Measurements from ENCODE around the gene PROSER1.
"Not testable (repeated sequence)": the region's sequence is repeated elsewhere in the genome, so short reads cannot be mapped to it uniquely, and the experiment has no call there.

The PROSER1 gene

GRCh38 chr13:39016787-39017186 is 21.1 kb downstream of the PROSER1 start:
- Histone ChIP-seq H3K36me3 (ENCODE audit: insufficient read depth, low read length) (peaks cover 65% of the 10 kb centered on the region), H3K9me3 (ENCODE audit: low read length) (no peaks in the 10 kb centered on the region), H3K27me3 (ENCODE audit: insufficient read depth, low read length) (no peaks in the 10 kb centered on the region), H3K4me1 (ENCODE audit: insufficient read depth, low read length) (no peaks in the 10 kb centered on the region), H2AFZ (ENCODE audit: low read depth, low read length) (no peak overlapping the region), H3K4me3 (ENCODE audit: low read length) (no peak overlapping the region)

- no peaks in the 10 kb centered on the region for H3K9me3 ChIP-seq (ENCODE audit: low read length)
Observed at GRCh38 chr13:39016087-39016486, 21.8 kb downstream of the PROSER1 start.

GRCh38 chr13:39013462-39013861 is 24.4 kb downstream of the PROSER1 start:
- peaks cover 75% of the 10 kb centered on the region for H3K36me3 ChIP-seq (ENCODE audit: insufficient read depth, low read length)

More at GRCh38 chr13:39016087-39016486, 21.8 kb downstream of the PROSER1 start:
- H3K4me1 ChIP-seq (ENCODE audit: insufficient read depth, low read length): no peaks in the 10 kb centered on the region
- peaks cover 64% of the 10 kb centered on the region for H3K36me3 ChIP-seq (ENCODE audit: insufficient read depth, low read length)
- H2AFZ ChIP-seq (ENCODE audit: low read depth, low read length): no peak overlapping the region
- no peak overlapping the region for H3K4me3 ChIP-seq (ENCODE audit: low read length)
- H3K27me3 ChIP-seq (ENCODE audit: insufficient read depth, low read length): no peaks in the 10 kb centered on the region

GRCh38 chr13:39012608-39013007 is 25.3 kb downstream of the PROSER1 start:
- Histone ChIP-seq H3K27me3 (ENCODE audit: insufficient read depth, low read length) (no peaks in the 10 kb centered on the region), H3K9me3 (ENCODE audit: low read length) (no peaks in the 10 kb centered on the region), H3K4me3 (ENCODE audit: low read length) (no peak overlapping the region), H3K36me3 (ENCODE audit: insufficient read depth, low read length) (peaks cover 79% of the 10 kb centered on the region), H2AFZ (ENCODE audit: low read depth, low read length) (no peak overlapping the region), H3K4me1 (ENCODE audit: insufficient read depth, low read length) (no peaks in the 10 kb centered on the region)

More at GRCh38 chr13:39013462-39013861, 24.4 kb downstream of the PROSER1 start:
- Histone ChIP-seq H3K9me3 (ENCODE audit: low read length) (no peaks in the 10 kb centered on the region), H3K4me1 (ENCODE audit: insufficient read depth, low read length) (no peaks in the 10 kb centered on the region), H3K27me3 (ENCODE audit: insufficient read depth, low read length) (no peaks in the 10 kb centered on the region), H3K4me3 (ENCODE audit: low read length) (no peak overlapping the region), H2AFZ (ENCODE audit: low read depth, low read length) (no peak overlapping the region)

GRCh38 chr13:39006371-39007111 is 31.3 kb downstream of the PROSER1 start:
- peaks cover 30% of the 10 kb centered on the region for H3K36me3 ChIP-seq (ENCODE audit: insufficient read depth, low read length)
- not testable (repeated sequence) for H3K27me3 ChIP-seq (ENCODE audit: insufficient read depth, low read length); H3K4me1 ChIP-seq (ENCODE audit: insufficient read depth, low read length); H3K9me3 ChIP-seq (ENCODE audit: low read length); H3K4me3 ChIP-seq (ENCODE audit: low read length); H2AFZ ChIP-seq (ENCODE audit: low read depth, low read length)

DNA sequence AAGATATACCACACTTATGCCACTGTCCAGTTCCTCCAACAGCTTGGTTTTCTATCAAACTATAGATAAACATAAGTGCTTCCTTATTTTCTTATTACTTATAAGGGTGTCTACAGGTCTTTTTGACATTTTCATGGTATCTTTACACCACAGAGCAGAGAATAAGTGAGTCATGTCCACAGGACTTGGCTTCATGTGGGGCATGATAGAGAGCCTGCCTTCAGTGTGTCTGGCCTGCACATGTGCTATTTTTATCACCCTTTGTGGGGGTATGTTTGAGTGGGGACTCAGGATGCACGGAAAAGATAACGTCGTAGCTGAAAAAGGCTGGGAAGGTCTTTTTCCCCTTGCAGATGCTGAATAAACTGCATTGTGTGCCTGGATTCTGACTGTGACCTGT is 39.1 kb downstream of the PROSER1 start:
- no peaks in the 10 kb centered on the region for H3K9me3 ChIP-seq (ENCODE audit: low read length)
- H2AFZ ChIP-seq (ENCODE audit: low read depth, low read length): no peak overlapping the region
- no peak overlapping the region for H3K4me3 ChIP-seq (ENCODE audit: low read length)
- no peaks in the 10 kb centered on the region for H3K27me3 ChIP-seq (ENCODE audit: insufficient read depth, low read length)
- no peaks in the 10 kb centered on the region for H3K4me1 ChIP-seq (ENCODE audit: insufficient read depth, low read length)
- no peaks in the 10 kb centered on the region for H3K36me3 ChIP-seq (ENCODE audit: insufficient read depth, low read length)

DNA sequence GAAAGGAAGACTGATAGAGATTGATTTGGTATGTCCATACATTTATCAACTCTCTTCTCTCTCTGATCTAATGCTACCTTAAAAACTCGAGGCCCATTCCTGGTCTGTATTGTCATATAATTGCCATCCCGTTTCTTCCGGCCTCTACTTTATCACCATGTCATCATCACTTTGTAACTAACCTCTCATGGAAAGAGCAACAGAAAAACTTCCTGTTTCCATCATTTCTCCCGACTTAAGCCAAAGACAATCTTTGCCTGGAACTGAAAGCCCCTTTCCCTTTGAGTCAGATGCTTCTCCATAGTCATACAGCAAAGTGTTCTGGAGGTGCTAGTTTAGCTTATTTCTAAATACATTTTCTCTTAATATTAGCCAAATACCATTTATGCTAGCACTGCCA is 44.5 kb downstream of the PROSER1 start:
- H3K36me3 ChIP-seq (ENCODE audit: insufficient read depth, low read length): no peaks in the 10 kb centered on the region

DNA sequence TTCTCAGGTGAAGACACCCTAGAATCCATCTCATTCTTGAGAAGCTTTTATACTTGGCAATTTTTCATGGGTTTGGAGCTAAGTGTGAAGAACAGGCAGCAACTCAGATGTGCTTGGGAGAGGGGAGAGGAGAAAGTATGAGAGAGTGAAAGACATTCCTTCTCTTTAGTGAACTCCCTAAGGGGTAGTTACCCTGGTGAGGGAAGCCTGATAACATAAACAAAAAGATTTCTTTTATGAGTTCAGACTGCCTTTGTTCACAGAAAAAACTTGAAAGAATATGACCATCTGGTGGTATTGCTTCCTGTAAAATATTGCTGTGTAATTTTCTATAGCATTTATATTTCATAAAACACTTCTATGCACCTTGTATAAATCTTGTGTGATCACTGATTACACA is 47.2 kb downstream of the PROSER1 start, which contains the start of gene STOML3:
Gene STOML3 (minus strand): TSS at position 139 of the 400 bp plus-strand sequence. CDS start 110 bp downstream, at position 29.
- H3K4me1 ChIP-seq (ENCODE audit: insufficient read depth, low read length): peaks cover 4% of the 10 kb centered on the region
- no peaks in the 10 kb centered on the region for H3K9me3 ChIP-seq (ENCODE audit: low read length)
- H2AFZ ChIP-seq (ENCODE audit: low read depth, low read length): no peak within 1 kb of the TSS
- H3K36me3 ChIP-seq (ENCODE audit: insufficient read depth, low read length): no peaks in the 10 kb centered on the region
- H3K27me3 ChIP-seq (ENCODE audit: insufficient read depth, low read length): no peaks in the 10 kb centered on the region
- no peak within 1 kb of the TSS for H3K4me3 ChIP-seq (ENCODE audit: low read length)

More for the DNA sequence above, 44.5 kb downstream of the PROSER1 start:
- Histone ChIP-seq H3K27me3 (ENCODE audit: insufficient read depth, low read length) (no peaks in the 10 kb centered on the region), H3K4me1 (ENCODE audit: insufficient read depth, low read length) (peaks cover 4% of the 10 kb centered on the region), H2AFZ (ENCODE audit: low read depth, low read length) (no peak overlapping the region), H3K9me3 (ENCODE audit: low read length) (no peaks in the 10 kb centered on the region), H3K4me3 (ENCODE audit: low read length) (no peak overlapping the region)

DNA sequence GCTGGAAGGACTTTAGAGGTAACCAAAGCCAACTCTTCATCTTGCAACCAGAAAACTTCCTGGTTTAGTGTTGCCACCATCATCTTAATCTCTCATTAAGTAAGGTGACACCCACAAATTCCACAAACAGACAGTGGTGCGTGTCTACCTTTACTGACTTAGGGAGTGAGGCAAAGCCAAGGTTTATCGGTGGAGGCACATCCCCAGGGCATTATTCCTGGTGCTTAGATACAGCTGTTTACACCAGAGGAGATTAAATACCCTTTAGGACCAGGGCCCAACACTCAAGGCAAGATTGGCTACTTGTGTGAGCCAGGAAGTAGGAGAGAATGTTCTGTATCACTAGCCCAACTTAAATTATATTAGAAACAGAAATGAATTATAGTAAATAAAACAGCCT is 56.8 kb downstream of the PROSER1 start:
- H3K4me3 ChIP-seq (ENCODE audit: low read length): no peak overlapping the region
- peaks cover 16% of the 10 kb centered on the region for H3K4me1 ChIP-seq (ENCODE audit: insufficient read depth, low read length)
- no peaks in the 10 kb centered on the region for H3K27me3 ChIP-seq (ENCODE audit: insufficient read depth, low read length)
- no peaks in the 10 kb centered on the region for H3K9me3 ChIP-seq (ENCODE audit: low read length)
- no peaks in the 10 kb centered on the region for H3K36me3 ChIP-seq (ENCODE audit: insufficient read depth, low read length)
- peak overlapping the region; percentile 71 for H2AFZ ChIP-seq (ENCODE audit: low read depth, low read length)

DNA sequence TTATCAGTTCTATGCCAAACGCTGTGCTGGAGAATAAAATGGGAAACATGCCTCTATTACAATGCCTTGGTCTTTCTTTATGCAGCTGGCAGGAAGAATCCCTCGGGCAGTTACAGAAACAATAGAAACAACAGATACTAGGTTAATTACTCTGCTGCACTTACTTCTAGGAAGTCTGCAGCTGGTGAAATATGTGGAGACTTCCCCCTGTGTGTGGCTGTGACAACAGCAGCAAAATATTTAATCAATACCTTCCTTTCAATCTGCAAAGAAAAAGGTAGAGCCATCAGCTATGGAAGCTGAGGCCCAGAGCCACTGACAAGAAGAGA is 57.2 kb downstream of the PROSER1 start:
- peak overlapping the region; percentile 71 for H2AFZ ChIP-seq (ENCODE audit: low read depth, low read length)
- no peak overlapping the region for H3K4me3 ChIP-seq (ENCODE audit: low read length)
- no peaks in the 10 kb centered on the region for H3K36me3 ChIP-seq (ENCODE audit: insufficient read depth, low read length)
- H3K27me3 ChIP-seq (ENCODE audit: insufficient read depth, low read length): no peaks in the 10 kb centered on the region
- peaks cover 16% of the 10 kb centered on the region for H3K4me1 ChIP-seq (ENCODE audit: insufficient read depth, low read length)
- no peaks in the 10 kb centered on the region for H3K9me3 ChIP-seq (ENCODE audit: low read length)

DNA sequence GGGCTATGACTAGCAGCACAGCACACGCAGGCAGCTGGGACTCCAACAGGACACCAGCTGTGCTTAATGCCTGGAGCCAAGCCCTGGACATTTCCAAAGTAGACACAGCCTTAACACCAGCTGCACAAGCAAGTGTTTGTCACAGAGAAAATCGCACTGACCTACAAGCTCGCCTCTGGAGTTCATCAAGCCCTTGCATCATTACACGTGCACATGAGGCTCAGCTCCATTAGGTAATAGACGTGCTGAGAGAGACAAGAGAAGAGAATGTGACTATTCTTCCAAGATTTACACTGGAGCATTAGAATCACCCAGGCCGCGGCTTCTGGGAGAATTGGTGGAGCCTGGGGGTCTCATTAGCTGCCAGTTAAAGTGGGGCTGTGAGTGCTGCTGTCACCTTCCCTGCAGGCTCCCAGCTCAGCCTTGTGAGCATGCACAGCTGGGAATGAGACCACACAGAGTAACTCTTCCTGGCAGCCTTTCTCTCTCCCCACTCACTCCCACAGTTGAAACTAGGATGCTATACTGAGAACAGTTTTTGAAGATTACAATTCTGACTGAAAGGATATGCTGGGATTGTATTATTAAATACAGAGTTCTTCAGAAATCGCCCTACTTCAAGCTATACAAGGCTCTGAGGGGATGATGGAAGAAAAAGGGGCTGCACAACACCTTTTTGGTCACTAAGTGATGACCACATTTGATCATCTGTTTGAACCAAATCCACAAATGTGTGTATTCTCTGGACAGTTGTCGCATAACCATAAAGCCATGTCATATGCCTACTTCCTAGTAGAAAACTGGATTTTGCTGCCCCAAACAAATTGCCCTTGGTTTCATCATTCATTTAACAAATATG is 57.8 kb downstream of the PROSER1 start:
- no peaks in the 10 kb centered on the region for H3K27me3 ChIP-seq (ENCODE audit: insufficient read depth, low read length)
- no peaks in the 10 kb centered on the region for H3K36me3 ChIP-seq (ENCODE audit: insufficient read depth, low read length)
- H3K4me1 ChIP-seq (ENCODE audit: insufficient read depth, low read length): peaks cover 16% of the 10 kb centered on the region
- no peaks in the 10 kb centered on the region for H3K9me3 ChIP-seq (ENCODE audit: low read length)
- H3K4me3 ChIP-seq (ENCODE audit: low read length): peak overlapping the region; percentile 1
- H2AFZ ChIP-seq (ENCODE audit: low read depth, low read length): peak overlapping the region; percentile 71

DNA sequence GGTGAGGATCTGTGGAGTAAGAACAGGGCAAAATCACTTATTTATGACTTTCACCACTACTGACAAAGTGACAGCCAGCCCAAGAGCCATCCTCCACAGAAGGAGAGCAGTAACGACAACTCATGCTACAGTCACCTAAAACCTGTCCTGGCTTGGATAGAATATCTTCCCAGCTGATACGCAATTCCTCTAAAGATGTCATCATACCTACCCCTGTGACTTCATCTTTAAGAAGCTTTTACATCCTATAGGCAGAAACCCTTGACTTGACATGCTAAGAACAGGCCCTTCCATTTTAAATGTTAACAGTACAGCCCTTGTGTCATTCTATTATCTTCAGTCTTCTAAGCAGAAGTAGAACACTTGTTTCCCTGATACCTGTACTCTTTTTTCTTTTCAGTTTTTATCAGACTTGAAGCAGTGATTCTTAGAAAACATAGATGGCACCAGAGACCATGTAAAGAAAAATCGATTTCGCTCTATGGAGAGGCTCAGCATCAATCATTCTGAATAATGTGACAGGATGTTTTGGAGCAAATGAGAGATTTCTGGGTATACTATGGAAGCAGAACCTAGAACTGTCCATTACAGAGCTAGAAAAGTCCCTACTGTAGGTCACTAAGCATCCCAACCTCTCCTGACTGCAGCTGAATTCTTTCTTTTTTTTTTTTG is 67.4 kb downstream of the PROSER1 start:
- no peaks in the 10 kb centered on the region for H3K36me3 ChIP-seq (ENCODE audit: insufficient read depth, low read length)
- no peaks in the 10 kb centered on the region for H3K27me3 ChIP-seq (ENCODE audit: insufficient read depth, low read length)
- no peak overlapping the region for H3K4me3 ChIP-seq (ENCODE audit: low read length)
- H3K9me3 ChIP-seq (ENCODE audit: low read length): no peaks in the 10 kb centered on the region
- H2AFZ ChIP-seq (ENCODE audit: low read depth, low read length): no peak overlapping the region
- no peaks in the 10 kb centered on the region for H3K4me1 ChIP-seq (ENCODE audit: insufficient read depth, low read length)

DNA sequence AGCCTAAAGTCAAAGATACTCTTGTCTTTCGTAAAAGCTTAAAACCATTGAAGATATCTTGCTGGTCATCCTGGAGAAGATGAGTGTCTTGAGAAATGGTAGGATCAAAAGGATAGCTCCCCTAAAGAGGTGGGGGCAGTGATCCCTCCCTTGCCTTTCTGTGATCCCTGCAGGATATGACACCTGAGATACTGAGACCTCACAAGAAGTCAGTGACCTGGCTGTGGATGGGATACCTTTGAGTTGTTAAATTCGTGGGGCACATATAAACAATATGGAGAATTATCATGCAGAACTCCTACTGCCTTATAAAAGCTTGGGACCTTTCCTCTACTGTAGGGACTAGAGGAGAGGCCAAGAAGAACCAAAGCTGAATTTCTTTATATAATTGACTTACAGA is 68.7 kb downstream of the PROSER1 start:
- Histone ChIP-seq H3K9me3 (ENCODE audit: low read length) (no peaks in the 10 kb centered on the region), H3K27me3 (ENCODE audit: insufficient read depth, low read length) (no peaks in the 10 kb centered on the region), H2AFZ (ENCODE audit: low read depth, low read length) (no peak overlapping the region), H3K36me3 (ENCODE audit: insufficient read depth, low read length) (no peaks in the 10 kb centered on the region), H3K4me1 (ENCODE audit: insufficient read depth, low read length) (no peaks in the 10 kb centered on the region), H3K4me3 (ENCODE audit: low read length) (no peak overlapping the region)

Measured in neuron (in vitro differentiated cells).